NCI-H524 treated with DMSO at 0.1 percent for 48 hours (cell line): Measurements from ENCODE around the gene KCNQ1.

Experiments used
- DNase-seq: peaks from one replicate; lab custom pipeline; 2025; lab: John Stamatoyannopoulos, UW

KCNQ1 gene

DNA sequence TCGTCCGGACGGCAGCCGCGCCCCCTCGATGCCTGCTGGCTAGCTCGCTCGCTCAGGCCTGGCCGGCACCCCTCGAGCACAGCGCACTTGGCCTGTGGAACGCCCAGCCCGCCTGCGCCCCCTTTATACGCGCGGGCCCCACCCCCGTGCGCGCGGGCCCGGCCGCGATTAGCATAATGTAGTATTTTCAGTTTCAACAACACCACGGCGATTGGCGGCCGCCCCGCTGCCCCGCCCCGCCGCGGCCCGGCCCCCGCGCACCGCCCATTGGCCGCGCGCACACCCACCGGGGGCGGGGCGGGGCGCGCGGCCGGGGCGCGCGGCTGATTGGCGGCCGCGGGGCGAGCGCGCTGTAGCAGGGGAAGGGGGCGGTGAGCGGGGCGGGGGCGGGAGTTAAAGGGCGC lies 440.9 kb downstream of the KCNQ1 start, which contains the start of gene CDKN1C:
CDKN1C (minus strand) TSS at position 98 of the 404 bp plus-strand sequence. CDS start 319 bp downstream, outside the sequence.
- DNase-seq, result peak; percentile 43

DNA sequence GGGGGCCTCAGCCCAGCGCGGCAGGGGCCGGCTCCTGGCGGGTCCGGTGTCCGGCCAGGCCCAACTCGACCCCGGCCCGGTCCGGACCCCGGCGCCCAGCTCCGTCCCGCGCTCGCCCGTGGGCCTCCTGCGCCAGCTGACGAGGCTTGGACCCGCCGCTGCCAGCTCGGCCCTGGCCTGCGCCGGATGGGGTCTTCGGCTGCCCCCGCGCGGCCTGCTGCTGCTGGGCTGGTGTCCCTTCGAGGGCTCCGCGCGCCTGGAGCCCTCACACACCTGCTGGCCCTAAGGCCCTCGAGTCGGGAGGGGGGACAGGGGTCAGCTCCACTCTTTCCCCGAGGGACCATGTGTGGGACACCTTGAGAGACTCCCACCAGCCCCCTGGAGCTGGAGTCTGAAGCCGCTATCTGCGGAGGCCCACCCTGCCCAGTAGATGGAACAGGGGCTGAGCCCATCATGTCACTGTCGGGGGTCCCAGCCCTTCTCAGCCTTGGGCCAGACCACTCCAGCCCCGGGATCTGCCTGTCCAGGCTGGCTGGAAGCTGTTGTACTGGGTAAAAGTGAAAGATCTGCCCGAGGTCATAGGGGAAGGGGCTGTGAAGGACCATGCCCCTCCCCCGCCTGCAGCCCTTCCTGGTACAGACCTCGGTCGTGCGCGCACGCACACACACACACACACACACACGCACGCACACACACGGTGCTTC lies 441.5 kb downstream of the KCNQ1 start:
- DNase-seq, result no peak

DNA sequence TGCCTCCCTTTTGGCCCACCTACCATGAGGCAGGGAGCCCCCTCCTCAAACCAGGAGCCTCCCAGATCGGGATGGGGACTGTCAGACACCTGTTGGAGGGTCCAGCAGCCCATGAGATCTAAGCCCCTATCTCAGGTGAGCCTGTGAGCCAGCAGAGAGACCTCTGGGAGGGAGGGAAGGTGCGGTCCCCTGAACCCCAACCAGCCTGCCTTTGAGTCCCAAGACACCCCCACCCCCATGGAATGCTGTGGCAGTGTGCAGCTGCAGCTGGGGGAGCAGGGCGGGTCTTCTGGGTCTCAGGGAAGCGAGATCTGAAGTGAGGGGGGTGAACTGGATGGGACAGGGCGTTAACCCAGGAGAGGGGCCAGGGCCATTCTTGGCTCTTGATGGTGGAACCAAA lies 442.1 kb downstream of the KCNQ1 start:
- no peak for DNase-seq

DNA sequence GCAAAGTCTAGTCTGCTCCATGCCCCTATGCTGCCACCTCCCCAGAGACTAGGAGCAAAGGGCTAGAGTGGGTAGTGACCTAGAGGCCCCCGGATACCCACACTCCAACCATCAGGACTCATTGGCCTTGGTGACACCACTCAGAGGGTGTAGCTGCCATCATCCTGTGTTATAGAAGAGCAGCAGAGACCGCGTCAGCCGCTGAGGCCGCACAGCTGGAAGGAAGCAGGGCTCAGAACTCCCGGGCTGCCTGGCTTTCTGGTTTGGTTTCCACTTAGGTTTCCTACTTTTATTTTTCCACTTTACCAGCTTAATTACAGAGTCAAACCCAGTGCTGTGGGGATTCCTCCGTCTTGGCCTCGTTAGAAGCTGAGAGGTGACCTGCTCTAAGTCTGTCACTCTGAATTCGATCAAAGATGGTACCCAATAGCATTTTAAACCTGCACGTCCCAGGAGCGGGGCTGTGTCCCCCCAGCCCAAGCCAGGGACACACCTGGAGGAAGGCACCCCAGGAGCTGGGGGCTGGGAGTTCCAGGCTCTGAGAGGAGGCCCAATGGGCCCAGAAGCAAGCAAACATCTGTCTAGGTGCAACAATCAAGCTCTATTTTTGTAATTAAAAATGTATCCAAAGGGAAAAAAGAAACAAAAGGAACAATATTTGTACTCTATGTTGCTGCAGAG lies 442.8 kb downstream of the KCNQ1 start:
- DNase-seq, result no peak

DNA sequence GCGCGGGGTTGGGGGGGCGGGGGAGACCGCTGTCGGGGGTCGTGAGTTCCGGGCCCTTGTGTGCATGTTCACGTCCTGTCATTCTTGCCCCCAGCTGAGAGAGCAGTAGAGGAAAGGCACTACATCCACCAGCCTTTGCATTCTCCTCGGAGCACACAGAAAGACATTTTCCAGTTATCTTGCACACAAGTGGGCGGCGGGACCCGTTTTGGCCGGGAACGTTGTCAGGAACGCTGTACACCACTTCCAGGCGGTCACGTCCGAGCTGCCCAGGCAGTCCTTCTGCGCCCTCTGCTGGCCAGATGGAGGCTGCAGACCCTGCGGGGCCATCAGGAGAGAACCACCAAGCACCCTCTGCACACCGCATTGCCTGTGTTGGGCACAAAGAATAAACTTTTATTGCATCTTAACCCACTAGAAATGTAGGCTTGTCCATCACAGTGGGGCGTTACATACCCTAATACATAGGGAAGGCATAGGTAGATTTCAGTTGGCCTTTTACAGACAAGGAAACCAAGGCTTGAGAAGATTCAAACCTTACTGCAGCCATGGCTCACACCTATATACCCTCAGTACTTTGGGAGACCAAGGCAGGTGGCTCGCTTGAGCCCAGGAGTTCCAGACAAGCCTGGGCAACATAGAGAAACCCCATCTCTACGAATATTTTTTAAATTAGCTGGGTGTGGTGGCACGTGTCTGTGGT lies 443.6 kb downstream of the KCNQ1 start:
- DNase-seq, result no peak

DNA sequence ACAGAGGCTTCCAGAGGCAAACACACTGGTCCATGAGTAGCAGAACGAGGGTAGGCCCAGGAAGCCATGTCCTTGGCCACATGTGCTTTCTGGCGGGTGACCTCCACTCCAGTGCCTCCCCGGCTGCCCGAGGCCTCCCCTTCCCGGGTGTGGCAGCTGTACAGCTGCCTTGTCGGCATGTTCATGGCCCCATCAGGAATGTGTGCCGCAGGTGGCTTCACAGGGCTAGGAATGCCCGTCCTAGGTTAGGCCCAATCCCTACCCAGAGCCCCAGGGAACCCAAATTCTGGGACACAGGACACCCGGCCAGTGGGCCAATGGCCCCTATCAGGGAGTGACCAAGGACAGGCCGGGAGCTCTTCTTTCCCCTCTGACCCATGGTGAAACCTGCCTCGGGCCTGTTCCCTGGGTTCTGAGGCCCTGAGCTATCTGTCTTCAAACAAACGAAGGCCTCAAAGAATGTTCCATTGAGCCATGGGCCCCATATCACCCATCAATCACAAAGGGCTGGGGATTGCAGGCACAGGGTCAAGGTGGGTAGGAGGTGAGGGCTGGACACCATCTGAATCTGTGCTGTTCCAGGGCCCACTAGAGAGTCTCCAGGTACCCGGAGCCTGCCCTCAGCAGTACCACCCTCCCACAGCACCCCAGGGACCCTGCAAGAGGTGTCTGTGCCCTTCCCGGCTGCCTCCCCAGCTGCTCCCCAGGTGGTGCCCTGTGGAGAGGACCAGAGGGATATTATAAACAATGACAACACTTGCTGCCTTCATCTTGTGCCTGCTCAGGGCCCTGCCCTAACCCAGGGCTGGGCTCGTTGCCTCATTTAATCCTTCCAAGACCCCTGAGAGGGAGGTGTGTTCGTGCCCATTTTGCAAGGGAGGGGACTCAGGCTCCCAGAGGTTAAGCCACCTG lies 444.8 kb downstream of the KCNQ1 start:
- no peak for DNase-seq

DNA sequence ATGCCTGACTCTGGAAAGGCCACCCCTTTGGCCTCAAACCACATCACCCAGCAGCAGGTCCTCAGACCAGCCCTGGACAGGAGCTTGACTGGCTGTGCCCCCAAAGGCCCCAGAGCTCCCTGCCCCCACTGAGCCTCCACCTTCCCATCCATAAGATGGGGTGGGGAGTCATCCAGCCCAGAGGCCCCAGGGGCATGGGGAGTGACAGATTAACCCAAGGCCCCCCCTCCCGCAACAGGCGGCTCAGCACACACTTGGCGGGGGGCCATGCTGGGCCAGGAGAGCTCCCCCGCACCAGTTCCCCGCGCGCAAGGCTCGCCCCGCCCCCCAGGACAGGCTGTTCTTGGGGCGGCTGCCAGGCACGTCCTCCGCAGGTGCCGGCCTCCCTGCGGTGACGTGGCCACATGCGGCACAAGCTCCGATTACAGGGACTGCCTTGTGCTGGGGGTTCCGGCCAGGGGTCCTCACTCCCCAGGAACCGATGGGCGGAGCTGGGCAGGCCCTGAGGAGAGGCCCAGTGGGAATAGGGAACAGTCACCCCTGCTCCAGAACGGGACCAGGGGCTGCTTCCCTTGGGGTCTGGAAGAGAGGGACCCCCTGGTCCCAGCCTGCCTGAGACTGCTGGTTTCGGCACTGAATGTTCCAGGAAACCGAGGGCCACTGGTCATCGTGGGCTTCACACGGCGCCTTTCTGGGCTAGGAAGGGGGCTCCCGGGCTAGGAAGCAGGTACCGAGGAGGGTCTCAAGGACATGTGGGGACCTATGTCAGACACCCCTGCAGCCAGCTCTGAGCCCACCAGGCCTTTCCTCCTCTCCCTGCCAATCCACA lies 445.9 kb downstream of the KCNQ1 start:
- DNase-seq, result no peak

DNA sequence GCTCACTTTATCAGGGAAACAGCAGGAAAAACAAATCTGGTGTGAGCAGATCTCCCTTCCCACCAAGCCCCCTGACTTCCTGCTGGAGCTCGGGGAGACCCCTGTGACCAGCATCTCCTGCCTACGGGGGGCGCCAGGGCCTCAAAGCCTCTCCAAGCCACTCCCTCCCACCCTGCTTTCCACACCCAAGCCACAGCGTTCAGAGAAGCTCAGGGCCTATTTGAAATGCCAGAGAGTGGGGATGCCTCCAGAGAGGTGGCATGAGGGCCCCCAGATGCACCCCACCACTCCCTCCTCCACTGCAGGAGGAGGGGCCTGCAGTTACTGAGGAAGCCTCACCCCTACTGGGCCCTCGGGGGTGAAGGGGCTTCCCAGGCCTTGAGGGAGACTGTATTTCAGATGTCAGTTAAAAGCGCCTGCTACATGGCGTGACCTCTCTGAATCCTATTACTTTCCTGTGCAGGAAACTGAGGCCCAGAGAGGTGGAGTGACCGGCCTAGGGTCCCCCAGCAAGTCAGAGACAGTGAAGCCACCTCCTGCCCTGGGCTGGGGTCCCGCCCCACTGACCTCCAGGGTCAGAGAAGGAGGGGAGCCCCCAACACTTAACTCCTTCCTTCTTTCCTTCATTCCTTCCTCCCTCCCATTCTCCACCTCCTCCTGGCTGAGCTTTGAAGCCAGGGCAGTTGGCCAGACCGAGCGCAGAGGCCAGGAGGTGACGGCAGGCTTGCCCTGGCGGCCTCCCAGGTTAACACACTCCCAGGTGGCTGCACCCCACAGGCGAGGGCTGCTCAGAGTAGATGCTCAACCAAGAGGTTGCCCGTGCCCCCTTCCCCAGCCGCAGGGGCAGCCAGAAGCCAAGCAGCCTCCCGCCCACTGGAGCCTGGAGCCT lies 446.8 kb downstream of the KCNQ1 start:
- no peak for DNase-seq

DNA sequence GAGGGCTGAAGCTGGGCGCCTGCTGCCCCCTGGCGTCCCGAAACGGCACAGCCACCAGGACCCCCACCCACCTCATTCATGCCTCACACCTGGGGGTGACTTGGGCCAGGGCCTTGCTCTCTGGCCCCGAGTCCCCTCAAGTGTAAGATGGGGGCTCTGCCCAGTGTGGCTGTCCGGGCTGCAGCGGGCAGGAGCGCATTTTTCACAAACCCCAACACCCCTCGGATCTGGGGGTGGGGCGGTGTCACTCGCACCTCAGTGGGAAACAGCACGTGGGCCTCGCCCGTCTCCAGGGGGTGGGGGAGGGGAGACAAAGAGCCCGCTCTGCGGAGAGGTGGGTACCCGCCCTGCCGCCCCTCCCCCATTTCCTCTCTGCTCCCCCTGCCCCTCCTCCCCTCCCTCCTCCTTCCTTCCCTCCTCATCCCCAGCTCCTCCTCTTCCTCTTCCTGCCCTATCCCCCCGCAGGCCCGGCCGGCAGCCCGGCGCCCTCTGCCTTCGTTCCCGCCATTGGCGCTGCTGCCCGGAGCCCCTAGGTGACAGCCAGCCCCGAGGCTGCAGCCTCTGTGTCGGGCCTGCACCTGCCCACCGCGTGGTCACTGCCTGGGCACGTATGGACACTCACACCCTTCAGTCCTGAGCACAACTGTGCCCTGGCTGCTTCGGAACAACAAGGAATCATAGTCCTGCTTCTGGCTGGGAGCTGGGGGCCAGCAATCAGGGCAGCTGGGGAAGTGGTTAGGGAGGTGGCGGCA lies 447.6 kb downstream of the KCNQ1 start:
- DNase-seq, result no peak

DNA sequence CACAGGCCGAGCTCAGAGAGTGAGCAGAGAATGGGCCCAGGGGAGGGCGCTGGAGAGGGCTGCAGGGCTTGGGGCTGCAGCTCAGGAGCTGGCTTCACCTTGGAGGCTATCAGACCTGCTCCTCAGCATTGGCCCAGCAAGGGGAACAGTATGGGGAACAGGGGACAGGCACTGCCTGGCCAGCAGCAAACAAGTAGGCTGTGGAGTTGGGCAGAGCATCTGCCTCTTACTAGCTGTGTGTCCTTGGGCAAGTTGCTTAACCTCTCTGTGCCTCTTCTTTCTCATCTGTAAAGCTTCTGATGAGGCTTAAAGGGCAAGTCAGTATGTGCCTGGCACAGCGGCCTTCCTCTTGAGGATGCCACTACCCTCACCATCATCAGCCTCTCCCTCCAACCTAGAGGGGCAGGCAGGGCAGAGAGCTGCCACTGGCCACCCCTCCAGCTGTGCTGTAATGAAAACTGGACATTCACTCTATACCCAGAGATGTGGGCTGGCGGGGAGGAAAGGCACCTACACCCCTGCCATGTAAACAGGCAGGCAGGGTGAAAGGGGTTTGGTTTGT lies 448.2 kb downstream of the KCNQ1 start:
- DNase-seq, result no peak

DNA sequence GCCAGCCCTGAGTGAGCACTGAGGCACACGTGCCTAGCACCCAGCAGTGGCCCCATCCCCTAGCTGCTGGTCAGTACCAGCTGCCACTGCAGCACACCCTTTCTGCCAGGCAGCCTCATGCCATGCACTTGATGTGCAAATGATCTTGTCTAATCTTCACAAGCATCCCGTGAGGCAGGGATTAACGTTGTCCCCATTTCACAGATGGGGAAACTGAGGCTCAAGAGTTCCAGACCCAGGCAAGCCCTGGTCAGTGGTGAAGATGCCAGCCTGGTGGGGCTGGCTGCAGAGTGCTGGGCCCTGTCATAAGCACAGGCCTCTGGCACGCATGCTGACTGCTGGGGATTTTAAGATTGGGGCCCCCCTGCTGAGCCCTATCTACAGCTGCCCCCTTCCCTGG lies 449.1 kb downstream of the KCNQ1 start:
- DNase-seq, result no peak

DNA sequence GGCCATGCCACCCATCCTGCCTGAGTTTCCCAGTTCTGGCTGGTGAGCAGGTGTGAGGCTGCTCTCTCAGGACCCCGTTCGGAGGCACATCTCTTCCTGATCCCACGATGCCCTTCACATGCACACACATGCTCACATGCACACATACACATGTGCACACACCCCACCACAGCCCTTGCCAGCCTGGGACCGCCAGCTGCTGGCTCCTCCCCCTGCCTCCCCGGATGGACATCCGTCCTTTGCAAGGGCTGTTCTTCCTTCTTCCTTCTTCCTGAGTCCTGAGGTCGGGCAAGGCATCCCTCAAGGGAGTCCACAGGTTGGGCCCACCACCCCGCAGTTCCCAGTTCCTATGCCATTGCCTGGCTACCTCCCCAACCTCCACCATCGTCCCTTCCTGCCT lies 451.2 kb downstream of the KCNQ1 start:
- no peak for DNase-seq

GRCh38 chr11:2897048-2897447 lies 452.2 kb downstream of the KCNQ1 start:
- no peak for DNase-seq

DNA sequence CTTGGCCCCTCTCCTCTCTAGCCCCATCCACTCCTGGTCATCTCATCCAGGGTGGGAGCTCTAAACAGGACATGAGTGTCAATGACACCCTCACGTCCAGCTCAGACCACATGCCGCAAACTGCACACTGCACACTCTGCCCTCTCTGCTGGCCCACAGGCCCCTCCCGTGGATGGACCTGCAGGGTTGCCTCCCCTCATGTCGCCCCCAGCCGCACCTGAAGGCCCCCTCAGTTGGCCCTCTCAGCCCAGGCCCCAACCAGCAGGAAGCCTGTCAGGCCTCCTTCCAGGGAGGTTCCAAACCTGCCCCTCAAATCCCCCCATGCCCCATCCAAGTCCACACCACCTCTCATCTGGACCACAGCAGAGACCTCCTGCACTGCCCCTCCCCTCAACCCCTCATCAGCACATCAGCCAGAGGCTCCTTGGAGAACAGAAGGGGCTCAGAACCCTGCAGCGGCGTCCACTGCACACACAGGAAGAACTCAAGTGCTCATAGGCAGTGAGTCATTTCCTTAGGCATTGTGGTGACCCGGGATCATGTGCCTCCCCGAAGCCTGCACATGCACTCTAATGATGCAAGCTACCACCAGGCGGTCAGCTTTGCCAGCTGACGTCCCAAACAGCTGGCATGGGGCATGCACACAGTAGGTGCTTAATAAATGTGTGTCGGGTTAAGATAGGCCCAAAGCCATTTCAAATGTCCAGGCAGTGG lies 453.7 kb downstream of the KCNQ1 start:
- no peak for DNase-seq
